Measurements from ENCODE around the gene SNX18.

The SNX18 gene

GRCh38 chr5:54567996-54568395 lies 50.4 kb downstream of the SNX18 start:
- H3K27ac ChIP-seq = no peak overlapping the region
- no peaks in the 10 kb centered on the region for H3K4me1 ChIP-seq
- H3K9ac ChIP-seq = no peak overlapping the region
- no peaks in the 10 kb centered on the region for H3K79me2 ChIP-seq
- no peaks in the 10 kb centered on the region for H3K9me3 ChIP-seq (ENCODE audit: control insufficient read depth, low read length)
- TF ChIP-seq CTCF (IDR thresholded peaks at IDR 0.05) = no peak
- H3K4me3 ChIP-seq (ENCODE audit: low read depth, low read length) = no peak overlapping the region
- no peak overlapping the region for H3K4me2 ChIP-seq (ENCODE audit: low read length)
- no peaks in the 10 kb centered on the region for H3K27me3 ChIP-seq (ENCODE audit: control insufficient read depth, insufficient read depth, low read length)
- H3K36me3 ChIP-seq (ENCODE audit: control insufficient read depth, insufficient read depth, low read length) = no peaks in the 10 kb centered on the region
- H2AFZ ChIP-seq = no peak overlapping the region

- no peak for TF ChIP-seq CTCF (IDR thresholded peaks at IDR 0.05)
- H3K4me3 ChIP-seq (ENCODE audit: low read depth, low read length) = no peak overlapping the region
- H3K27ac ChIP-seq = no peak overlapping the region
- no peak overlapping the region for H2AFZ ChIP-seq
- no peaks in the 10 kb centered on the region for H3K79me2 ChIP-seq
- no peaks in the 10 kb centered on the region for H3K4me1 ChIP-seq
- H3K36me3 ChIP-seq (ENCODE audit: control insufficient read depth, insufficient read depth, low read length) = no peaks in the 10 kb centered on the region
- no peak overlapping the region for H3K4me2 ChIP-seq (ENCODE audit: low read length)
- H3K9me3 ChIP-seq (ENCODE audit: control insufficient read depth, low read length) = no peaks in the 10 kb centered on the region
- H3K27me3 ChIP-seq (ENCODE audit: control insufficient read depth, insufficient read depth, low read length) = no peaks in the 10 kb centered on the region
- no peak overlapping the region for H3K9ac ChIP-seq
These were observed 53.4 kb downstream of the SNX18 start for GRCh38 chr5:54570916-54571315.

GRCh38 chr5:54571462-54571861 lies 53.9 kb downstream of the SNX18 start:
- no peaks in the 10 kb centered on the region for H3K36me3 ChIP-seq (ENCODE audit: control insufficient read depth, insufficient read depth, low read length)
- H3K9me3 ChIP-seq (ENCODE audit: control insufficient read depth, low read length) = no peaks in the 10 kb centered on the region
- no peak overlapping the region for H3K9ac ChIP-seq
- no peaks in the 10 kb centered on the region for H3K27me3 ChIP-seq (ENCODE audit: control insufficient read depth, insufficient read depth, low read length)
- H3K4me2 ChIP-seq (ENCODE audit: low read length) = no peak overlapping the region
- no peaks in the 10 kb centered on the region for H3K4me1 ChIP-seq
- H2AFZ ChIP-seq = no peak overlapping the region
- no peak overlapping the region for H3K27ac ChIP-seq
- no peak overlapping the region for H3K4me3 ChIP-seq (ENCODE audit: low read depth, low read length)
- H3K79me2 ChIP-seq = no peaks in the 10 kb centered on the region
- no peak for TF ChIP-seq CTCF (IDR thresholded peaks at IDR 0.05)

GRCh38 chr5:54573812-54574489 lies 56.4 kb downstream of the SNX18 start:
- Histone ChIP-seq H3K79me2 (no peaks in the 10 kb centered on the region), H3K27me3 (ENCODE audit: control insufficient read depth, insufficient read depth, low read length) (no peaks in the 10 kb centered on the region), H3K9me3 (ENCODE audit: control insufficient read depth, low read length) (no peaks in the 10 kb centered on the region), H3K9ac (no peak overlapping the region), H3K4me1 (no peaks in the 10 kb centered on the region), H3K4me2 (ENCODE audit: low read length) (no peak overlapping the region), H3K4me3 (ENCODE audit: low read depth, low read length) (no peak overlapping the region), H3K27ac (no peak overlapping the region), H3K36me3 (ENCODE audit: control insufficient read depth, insufficient read depth, low read length) (no peaks in the 10 kb centered on the region), H2AFZ (no peak overlapping the region)
- TF ChIP-seq CTCF (IDR thresholded peaks at IDR 0.05) = no peak

GRCh38 chr5:54577528-54577927 lies 60.0 kb downstream of the SNX18 start:
- Histone ChIP-seq H3K27me3 (ENCODE audit: control insufficient read depth, insufficient read depth, low read length) (no peaks in the 10 kb centered on the region), H3K9me3 (ENCODE audit: control insufficient read depth, low read length) (no peaks in the 10 kb centered on the region), H3K4me1 (no peaks in the 10 kb centered on the region), H2AFZ (no peak overlapping the region), H3K36me3 (ENCODE audit: control insufficient read depth, insufficient read depth, low read length) (no peaks in the 10 kb centered on the region), H3K4me2 (ENCODE audit: low read length) (no peak overlapping the region), H3K79me2 (no peaks in the 10 kb centered on the region), H3K9ac (no peak overlapping the region), H3K27ac (no peak overlapping the region), H3K4me3 (ENCODE audit: low read depth, low read length) (no peak overlapping the region)
- TF ChIP-seq CTCF (IDR thresholded peaks at IDR 0.05) = no peak
